Right cardiac atrium (tissue), 5 donors: ENCODE results near the gene KIAA1755. TPM values are rescaled to one million over a fixed set of nuclear protein-coding genes. Genes with fewer than 3 reads are reported as not detected.

Experiments
- ATAC-seq, 2 donors: fragments of 200-7000 bp; cut with Tn5 transposase; one replicate each; pipeline versions ENCODE4 v1.8.0 to v1.9.1; 2020; ENCODE audit warnings: moderate library complexity in 2 of 2, mild to moderate bottlenecking in 1 of 2
- DNase-seq, 3 donors: peaks; one replicate each; pipeline ENCODE4 v3.0.0-alpha.2; 2020
- H3K27ac ChIP-seq: one replicate; pipeline ENCODE4 v1.5.1; 2013; ENCODE audit warnings: mild to moderate bottlenecking, low read length, control low read depth, moderate library complexity
- H3K27me3 ChIP-seq: one replicate; pipeline ENCODE4 v1.6.1; 2013; ENCODE audit not compliant: control insufficient read depth, insufficient read depth
- H3K4me1 ChIP-seq: one replicate; pipeline ENCODE4 v1.6.1; 2013; ENCODE audit warnings: low read length; ENCODE audit not compliant: control insufficient read depth, insufficient read depth
- H3K4me3 ChIP-seq: one replicate; pipeline ENCODE4 v1.5.1; 2013; ENCODE audit warnings: low read length, control low read depth
- H3K9me3 ChIP-seq: one replicate; pipeline ENCODE4 v1.6.1; 2013; ENCODE audit warnings: low read length; ENCODE audit not compliant: control insufficient read depth
- WGBS: extraction: QIAGEN DNeasy Blood & Tissue Kit; methylation state at CpG from one replicate; pipeline ENCODE4 v1.1.7; 2013; 5-methylcytosine and 5-hydroxymethylcytosine counted together
- intact Hi-C, 4 donors: fragments of 100-400 bp; cut with DNase I; formaldehyde crosslinking; loops; one replicate each; pipeline versions ENCODE4 v1.11.0 to v1.14.0; 2022 to 2023
- polyA plus RNA-seq: library from polyadenylated mRNA; stranded (reverse); fragments of 200-250 nt; gene quantifications from one replicate; pipeline ENCODE4 v1.2.3, GENCODE V29; 2013
- total RNA-seq, 4 donors: library from RNA; stranded (reverse); fragmentation: NEBNext Ultra II Directional; extraction: Animal tissue kit (Norgen Biotek cat#: 25700); gene quantifications; one replicate each; pipeline ENCODE4 v1.2.1, GENCODE V29; 2021
- donor health status: healthy with polysubstance abuse.
- donor health status: DM: no; HTN: yes; CAD: no.
- donor health status: DM: no; HTN: no; CAD: no.
- donor health status: DM: no; HTN: yes; CAD: no; lungs with severe emphysema.
- donor health status: DM: yes; HTN: yes; CAD: no.

KIAA1755 gene
- total and polyA plus RNA-seq, 5 donors: 5.8 to 18.7 (median 17.0) TPM

GRCh38 chr20:38238829-38239228 lies 21.7 kb downstream of the KIAA1755 start:
- Histone ChIP-seq H3K9me3 (peaks cover 4% of the 10 kb centered on the region), H3K27ac (no peak overlapping the region), H3K27me3 (no peaks in the 10 kb centered on the region), H3K4me3 (no peak overlapping the region), H3K4me1 (no peaks in the 10 kb centered on the region)
- ATAC-seq (no peak), DNase-seq (no peak)
- 67% methylated on average over 3 of the region's 3 CpGs for WGBS
- intact Hi-C loops: loop anchor here in 1 of 4 donors (10.0 kb wide), 1 partner anchor 56 kb away; no protein-coding TSS in a partner anchor

GRCh38 chr20:38237381-38237780 lies 23.2 kb downstream of the KIAA1755 start:
- WGBS: 71% methylated on average over 3 of the region's 3 CpGs

GRCh38 chr20:38231531-38232121 lies 28.9 kb downstream of the KIAA1755 start:
- H3K27ac ChIP-seq: no peak overlapping the region
- intact Hi-C loops: loop anchor here in 1 of 4 donors (10.0 kb wide), 1 partner anchor 63 kb away; no protein-coding TSS in a partner anchor

More at GRCh38 chr20:38237381-38237780, 23.2 kb downstream of the KIAA1755 start:
- intact Hi-C loops: loop anchor here in 1 of 4 donors (10.0 kb wide), 1 partner anchor 57 kb away; no protein-coding TSS in a partner anchor
- no peak overlapping the region for H3K27ac ChIP-seq
- no peaks in the 10 kb centered on the region for H3K9me3 ChIP-seq
- H3K4me3 ChIP-seq: no peak overlapping the region
- DNase-seq (no peak), ATAC-seq (no peak)
- H3K4me1 ChIP-seq: no peaks in the 10 kb centered on the region
- no peaks in the 10 kb centered on the region for H3K27me3 ChIP-seq

GRCh38 chr20:38230957-38231526 lies 29.5 kb downstream of the KIAA1755 start:
- no peak for DNase-seq
- Histone ChIP-seq H3K4me3 (no peak overlapping the region), H3K27ac (no peak overlapping the region), H3K9me3 (no peaks in the 10 kb centered on the region), H3K27me3 (no peaks in the 10 kb centered on the region), H3K4me1 (no peaks in the 10 kb centered on the region)
- intact Hi-C loops: loop anchor here in 1 of 4 donors (10.0 kb wide), 1 partner anchor 64 kb away; no protein-coding TSS in a partner anchor
- ATAC-seq: peak; percentile 3
- WGBS: 73% methylated on average over 10 of the region's 10 CpGs

More at GRCh38 chr20:38231531-38232121, 28.9 kb downstream of the KIAA1755 start:
- 30% methylated on average over 10 of the region's 10 CpGs for WGBS
- H3K9me3 ChIP-seq: no peaks in the 10 kb centered on the region
- no peaks in the 10 kb centered on the region for H3K27me3 ChIP-seq
- ATAC-seq: peak; percentile 79 to 90
- H3K4me3 ChIP-seq: no peak overlapping the region
- peak in 2 of 3 donors; percentile 73 to 81 for DNase-seq
- H3K4me1 ChIP-seq: no peaks in the 10 kb centered on the region

GRCh38 chr20:38230253-38230551 lies 30.3 kb downstream of the KIAA1755 start:
- no peak overlapping the region for H3K27ac ChIP-seq
- ATAC-seq: no peak
- no peaks in the 10 kb centered on the region for H3K9me3 ChIP-seq
- no peaks in the 10 kb centered on the region for H3K4me1 ChIP-seq
- H3K27me3 ChIP-seq: no peaks in the 10 kb centered on the region
- DNase-seq: no peak
- no peak overlapping the region for H3K4me3 ChIP-seq
- 79% methylated on average over 1 of the region's 1 CpG for WGBS
- intact Hi-C loops: loop anchor here in 1 of 4 donors (10.0 kb wide), 1 partner anchor 65 kb away; no protein-coding TSS in a partner anchor

- intact Hi-C loops: loop anchor here (5.0 to 10.0 kb wide), 7 partner anchors 65 to 665 kb away; partner anchors contain the start of gene BPI (in 1 of the 4)
- peak in 1 of 3 donors; percentile 43 for DNase-seq
- Histone ChIP-seq H3K4me3 (no peak overlapping the region), H3K27ac (no peak overlapping the region), H3K27me3 (no peaks in the 10 kb centered on the region), H3K9me3 (no peaks in the 10 kb centered on the region), H3K4me1 (no peaks in the 10 kb centered on the region)
- WGBS: 82% methylated on average over 6 of the region's 6 CpGs
- ATAC-seq: no peak
Measured at GRCh38 chr20:38229376-38230252, 30.9 kb downstream of the KIAA1755 start.

- intact Hi-C loops: loop anchor here (5.0 to 10.0 kb wide), 6 partner anchors 74 to 664 kb away; partner anchors contain the start of gene BPI (in 1 of the 4)
- no peaks in the 10 kb centered on the region for H3K4me1 ChIP-seq
- ATAC-seq: no peak
- no peak overlapping the region for H3K27ac ChIP-seq
- WGBS: 61% methylated on average over 2 of the region's 2 CpGs
- no peaks in the 10 kb centered on the region for H3K27me3 ChIP-seq
- H3K9me3 ChIP-seq: no peaks in the 10 kb centered on the region
- no peak overlapping the region for H3K4me3 ChIP-seq
- no peak for DNase-seq
Measured at GRCh38 chr20:38228436-38228835, 32.1 kb downstream of the KIAA1755 start.

- intact Hi-C loops: loop anchor here (5.0 to 10.0 kb wide), 6 partner anchors 75 to 663 kb away; partner anchors contain the start of gene BPI (in 1 of the 4)
- Histone ChIP-seq H3K9me3 (no peaks in the 10 kb centered on the region), H3K27me3 (no peaks in the 10 kb centered on the region), H3K4me3 (no peak overlapping the region), H3K4me1 (no peaks in the 10 kb centered on the region), H3K27ac (no peak overlapping the region)
- ATAC-seq: no peak
- WGBS: 83% methylated on average over 11 of the region's 11 CpGs
- peak in 1 of 3 donors; percentile 35 for DNase-seq
Measured at GRCh38 chr20:38227420-38228360, 32.8 kb downstream of the KIAA1755 start.

GRCh38 chr20:38226553-38226952 lies 34.0 kb downstream of the KIAA1755 start:
- WGBS: 83% methylated on average over 6 of the region's 6 CpGs
- H3K4me3 ChIP-seq: no peak overlapping the region
- no peak for DNase-seq
- intact Hi-C loops: loop anchor here (5.0 to 10.0 kb wide), 6 partner anchors 76 to 662 kb away; partner anchors contain the start of gene BPI (in 1 of the 4)
- H3K9me3 ChIP-seq: no peaks in the 10 kb centered on the region
- ATAC-seq: no peak
- no peaks in the 10 kb centered on the region for H3K4me1 ChIP-seq
- H3K27ac ChIP-seq: no peak overlapping the region
- no peaks in the 10 kb centered on the region for H3K27me3 ChIP-seq

GRCh38 chr20:38225900-38226263 lies 34.7 kb downstream of the KIAA1755 start:
- Histone ChIP-seq H3K27ac (no peak overlapping the region), H3K27me3 (no peaks in the 10 kb centered on the region), H3K9me3 (no peaks in the 10 kb centered on the region), H3K4me1 (no peaks in the 10 kb centered on the region), H3K4me3 (no peak overlapping the region)
- ATAC-seq (no peak), DNase-seq (no peak)
- intact Hi-C loops: loop anchor here (5.0 to 10.0 kb wide), 6 partner anchors 76 to 661 kb away; partner anchors contain the start of gene BPI (in 1 of the 4)
- 49% methylated on average over 2 of the region's 2 CpGs for WGBS
